ENCODE measurements around the gene PLEKHG7. TPM values are rescaled to one million over a fixed set of nuclear protein-coding genes. Genes with fewer than 3 reads are reported as not detected.

The PLEKHG7 gene
- total and polyA plus RNA-seq, 2 donors (not counting 1 experiment from before 2014, with no cell fraction given): 7.5 to 23.2 TPM

DNA sequence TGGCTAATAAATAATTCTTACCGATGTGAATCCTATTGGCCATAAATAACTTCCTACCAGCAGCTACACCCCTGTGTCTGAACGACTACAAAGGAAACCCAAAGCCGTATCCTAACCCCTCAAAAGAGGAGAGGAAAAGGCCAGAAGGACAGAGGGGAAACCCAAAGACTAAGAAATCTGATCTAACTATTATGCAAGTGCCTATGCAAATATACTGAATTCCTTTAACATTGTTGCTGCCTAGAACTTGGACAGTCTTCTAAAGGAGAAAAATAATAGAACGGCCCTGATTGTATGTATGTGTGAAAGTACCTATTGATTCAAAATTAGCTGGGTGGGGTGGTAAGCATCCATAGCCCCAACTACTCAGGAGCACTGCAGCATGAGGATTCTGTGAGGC is 997 bp downstream of the PLEKHG7 start:
- H3K27me3 ChIP-seq (replicated peaks in 1 of 4; ENCODE audit: control extremely low read depth in 1 of 4, control insufficient read depth in 3 of 4, insufficient read depth in 4 of 4, low read length in 3 of 4): no peaks in the 10 kb centered on the region
- H3K9ac ChIP-seq (ENCODE audit: low read length): peak overlapping the region; percentile 60
- H3K4me1 Mint-ChIP-seq: peaks cover 45% of the 10 kb centered on the region
- ATAC-seq (ENCODE audit: low read depth) (no peak), DNase-seq (no peak)
- intact Hi-C loops (cut with micrococcal nuclease): loop anchor here (2.0 kb wide), 1 partner anchor 109 kb away; no protein-coding TSS in a partner anchor
- peak overlapping the region; percentile 63 for H2AFZ ChIP-seq (ENCODE audit: insufficient read depth, low read depth, low read length, poor library complexity, severe bottlenecking)
- H3K4me1 ChIP-seq (ENCODE audit: control insufficient read depth in 2 of 2, insufficient read depth in 2 of 2, low read length in 2 of 2): peaks cover 16 to 29% of the 10 kb centered on the region in 2 donors
- TF ChIP-seq, protein P1, sequence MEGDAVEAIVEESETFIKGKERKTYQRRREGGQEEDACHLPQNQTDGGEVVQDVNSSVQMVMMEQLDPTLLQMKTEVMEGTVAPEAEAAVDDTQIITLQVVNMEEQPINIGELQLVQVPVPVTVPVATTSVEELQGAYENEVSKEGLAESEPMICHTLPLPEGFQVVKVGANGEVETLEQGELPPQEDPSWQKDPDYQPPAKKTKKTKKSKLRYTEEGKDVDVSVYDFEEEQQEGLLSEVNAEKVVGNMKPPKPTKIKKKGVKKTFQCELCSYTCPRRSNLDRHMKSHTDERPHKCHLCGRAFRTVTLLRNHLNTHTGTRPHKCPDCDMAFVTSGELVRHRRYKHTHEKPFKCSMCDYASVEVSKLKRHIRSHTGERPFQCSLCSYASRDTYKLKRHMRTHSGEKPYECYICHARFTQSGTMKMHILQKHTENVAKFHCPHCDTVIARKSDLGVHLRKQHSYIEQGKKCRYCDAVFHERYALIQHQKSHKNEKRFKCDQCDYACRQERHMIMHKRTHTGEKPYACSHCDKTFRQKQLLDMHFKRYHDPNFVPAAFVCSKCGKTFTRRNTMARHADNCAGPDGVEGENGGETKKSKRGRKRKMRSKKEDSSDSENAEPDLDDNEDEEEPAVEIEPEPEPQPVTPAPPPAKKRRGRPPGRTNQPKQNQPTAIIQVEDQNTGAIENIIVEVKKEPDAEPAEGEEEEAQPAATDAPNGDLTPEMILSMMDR (IDR thresholded peaks at IDR 0.05): no peak
- no peak for TF ChIP-seq EZH2 (IDR thresholded peaks at IDR 0.05; ENCODE audit: borderline replicate concordance, insufficient read depth, low read depth, low read length, poor library complexity, severe bottlenecking)
- no peaks in the 10 kb centered on the region for H3K27me3 Mint-ChIP-seq
- peaks cover 2% of the 10 kb centered on the region for H3K9me3 Mint-ChIP-seq (ENCODE audit: insufficient read depth)
- peak overlapping the region in 4 of 5 experiments; percentile 30 to 67 (median 54) for H3K4me3 ChIP-seq (ENCODE audit: control extremely low read depth in 1 of 5, extremely low read depth in 1 of 5, insufficient read depth in 1 of 5, low read depth in 2 of 5, low read length in 4 of 5)
- no peaks in the 10 kb centered on the region for H3K9me3 ChIP-seq (ENCODE audit: control extremely low read depth in 1 of 3, control insufficient read depth in 2 of 3, insufficient read depth in 1 of 3, low read length in 2 of 3)
- H3K4me3 Mint-ChIP-seq: peak overlapping the region; percentile 83
- H3K79me2 ChIP-seq (ENCODE audit: control insufficient read depth, insufficient read depth, low read length): no peaks in the 10 kb centered on the region
- POLR2A ChIA-PET: interaction anchor here (0.7 kb wide), 1 partner anchor 109 kb away, joined by 4 read pairs; no protein-coding TSS in a partner anchor
- CTCF ChIA-PET: interaction anchor here (0.7 to 1.1 kb wide), 4 partner anchors 9 to 1323 kb away, joined by 3 to 5 read pairs (median 3); no protein-coding TSS in a partner anchor
- peak overlapping the region; percentile 64 for H3K4me2 ChIP-seq (replicated peaks; ENCODE audit: low read depth, low read length, poor library complexity, severe bottlenecking)
- H4K20me1 ChIP-seq (ENCODE audit: control insufficient read depth, insufficient read depth, low read length, poor library complexity, severe bottlenecking): no peaks in the 10 kb centered on the region
- no CpG with 5 or more reads among the region's 4 CpGs for WGBS (ENCODE audit: insufficient coverage)
- peak overlapping the region; percentile 65 to 73 for H3K27ac ChIP-seq (ENCODE audit: low read length in 2 of 2)
- peak overlapping the region; percentile 79 for H3K27ac Mint-ChIP-seq
- peaks cover 0 to 10% of the 10 kb centered on the region in 2 experiments for H3K36me3 ChIP-seq (replicated peaks in 1 of 2; ENCODE audit: control extremely low read depth in 1 of 2, control insufficient read depth in 1 of 2, extremely low read depth in 1 of 2, insufficient read depth in 2 of 2, low read length in 1 of 2)

DNA sequence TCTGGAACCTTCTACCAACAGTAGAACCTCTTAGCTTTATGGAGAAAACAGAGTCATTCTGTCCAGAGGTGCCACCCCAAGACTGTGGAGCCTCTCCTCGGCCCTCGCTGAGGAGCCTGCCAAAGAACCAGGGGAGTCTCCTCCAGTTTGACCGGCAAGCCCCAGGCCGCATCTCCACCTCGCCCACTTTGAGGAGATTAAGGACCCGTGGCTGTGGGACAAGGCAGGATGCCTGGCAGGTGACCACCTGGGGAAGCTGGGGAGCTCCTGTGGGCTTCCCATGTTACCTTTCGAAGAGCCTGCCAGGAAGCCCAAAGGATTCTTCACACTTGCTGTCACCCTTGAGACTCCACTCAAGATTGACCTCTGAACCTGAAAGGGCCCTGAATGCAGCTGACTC is 3.8 kb downstream of the PLEKHG7 start:
- Mint-ChIP-seq H3K4me3 (no peak overlapping the region), H3K4me1 (peaks cover 40% of the 10 kb centered on the region), H3K9me3 (ENCODE audit: insufficient read depth) (no peaks in the 10 kb centered on the region), H3K27ac (no peak overlapping the region), H3K27me3 (no peaks in the 10 kb centered on the region)
- Histone ChIP-seq H3K36me3 (replicated peaks in 1 of 2; ENCODE audit: control extremely low read depth in 1 of 2, control insufficient read depth in 1 of 2, extremely low read depth in 1 of 2, insufficient read depth in 2 of 2, low read length in 1 of 2) (peaks cover 0 to 10% of the 10 kb centered on the region in 2 experiments), H3K79me2 (ENCODE audit: control insufficient read depth, insufficient read depth, low read length) (no peaks in the 10 kb centered on the region), H2AFZ (ENCODE audit: insufficient read depth, low read depth, low read length, poor library complexity, severe bottlenecking) (peak overlapping the region; percentile 23), H3K4me1 (ENCODE audit: control insufficient read depth in 2 of 2, insufficient read depth in 2 of 2, low read length in 2 of 2) (peaks cover 16 to 29% of the 10 kb centered on the region in 2 donors), H3K4me3 (ENCODE audit: control extremely low read depth in 1 of 5, extremely low read depth in 1 of 5, insufficient read depth in 1 of 5, low read depth in 2 of 5, low read length in 4 of 5) (no peak overlapping the region), H3K9me3 (ENCODE audit: control extremely low read depth in 1 of 3, control insufficient read depth in 2 of 3, insufficient read depth in 1 of 3, low read length in 2 of 3) (no peaks in the 10 kb centered on the region), H3K27ac (ENCODE audit: low read length in 2 of 2) (no peak overlapping the region), H4K20me1 (ENCODE audit: control insufficient read depth, insufficient read depth, low read length, poor library complexity, severe bottlenecking) (no peaks in the 10 kb centered on the region), H3K27me3 (replicated peaks in 1 of 4; ENCODE audit: control extremely low read depth in 1 of 4, control insufficient read depth in 3 of 4, insufficient read depth in 4 of 4, low read length in 3 of 4) (no peaks in the 10 kb centered on the region), H3K4me2 (replicated peaks; ENCODE audit: low read depth, low read length, poor library complexity, severe bottlenecking) (peak overlapping the region; percentile 37), H3K9ac (ENCODE audit: low read length) (no peak overlapping the region)
- no peak for DNase-seq
- POLR2A ChIA-PET: no interaction called here
- no peak for ATAC-seq (ENCODE audit: low read depth)
- intact Hi-C loops (cut with micrococcal nuclease): no loop called here
- 98% methylated on average over 7 of the region's 7 CpGs for WGBS (ENCODE audit: insufficient coverage)
- CTCF ChIA-PET: interaction anchor here (1.2 to 1.5 kb wide), 2 partner anchors 42 to 1325 kb away, joined by 3 to 4 read pairs; no protein-coding TSS in a partner anchor
- TF ChIP-seq, protein P1 (IDR thresholded peaks at IDR 0.05): no peak
- no peak for TF ChIP-seq EZH2 (IDR thresholded peaks at IDR 0.05; ENCODE audit: borderline replicate concordance, insufficient read depth, low read depth, low read length, poor library complexity, severe bottlenecking)

Measured in B cell (primary cell).